ENCODE measurements around the gene TBX18.

Gene TBX18

GRCh38 chr6:84774157-84774984 is 10.0 kb upstream of the TBX18 start (continued):
- TF ChIP-seq ZNF654 (tag by site-specific recombination; IDR thresholded peaks at IDR 0.05; ENCODE audit: low read depth) (no peak), ZNF2 (tag by site-specific recombination; IDR thresholded peaks at IDR 0.05) (peak; percentile 61), ZNF354C (tag by site-specific recombination; IDR thresholded peaks at IDR 0.05; ENCODE audit: borderline replicate concordance, low read depth) (no peak), SP3 (tag by site-specific recombination; IDR thresholded peaks at IDR 0.05) (0 out of 2 replicates have a peak, but pooled peaks have one; percentile 7), YY2 (tag by site-specific recombination; IDR thresholded peaks at IDR 0.05) (no peak), KLF10 (tag by site-specific recombination; IDR thresholded peaks at IDR 0.05) (no peak), ZFP3 (tag by site-specific recombination; IDR thresholded peaks at IDR 0.05; ENCODE audit: low read depth) (no peak), ZNF23 (tag by site-specific recombination; IDR thresholded peaks at IDR 0.05; ENCODE audit: borderline replicate concordance) (no peak), ZNF157 (tag by site-specific recombination; IDR thresholded peaks at IDR 0.05) (no peak), AEBP2 (tag by site-specific recombination; IDR thresholded peaks at IDR 0.05; ENCODE audit: borderline replicate concordance) (no peak), INSM2 (tag by site-specific recombination; IDR thresholded peaks at IDR 0.05) (no peak), ZNF645 (tag by site-specific recombination; IDR thresholded peaks at IDR 0.05) (no peak), ZNF785 (tag by site-specific recombination; IDR thresholded peaks at IDR 0.05) (no peak), ZNF585B (tag by site-specific recombination; IDR thresholded peaks at IDR 0.05) (no peak), ZNF580 (tag by site-specific recombination; IDR thresholded peaks at IDR 0.05) (no peak), ZNF623 (tag by site-specific recombination; IDR thresholded peaks at IDR 0.05) (no peak), GLIS1 (tag by site-specific recombination; IDR thresholded peaks at IDR 0.05) (peak; percentile 25; the same call in 1 of the 2 replicates), BCL11A (tag by site-specific recombination; IDR thresholded peaks at IDR 0.05; ENCODE audit: low read depth) (0 out of 2 replicates have a peak, but pooled peaks have one; percentile 20), ZNF558 (tag by site-specific recombination; IDR thresholded peaks at IDR 0.05) (no peak), ZNF692 (tag by site-specific recombination; IDR thresholded peaks at IDR 0.05) (no peak; the same call in 1 of the 2 replicates), MZF1 (tag by site-specific recombination; IDR thresholded peaks at IDR 0.05; ENCODE audit: borderline replicate concordance) (peak; percentile 86), ZNF140 (tag by site-specific recombination; IDR thresholded peaks at IDR 0.05) (no peak), BCL6B (tag by site-specific recombination; IDR thresholded peaks at IDR 0.05) (no peak), ZNF555 (tag by site-specific recombination; conservative IDR thresholded peaks at IDR 0.05) (no peak), ZBTB10 (tag by site-specific recombination; IDR thresholded peaks at IDR 0.05) (peak; percentile 85), HOXC10 (CRISPR knock-in tag; IDR thresholded peaks at IDR 0.05) (peak; percentile 68; the same call in 1 of the 2 replicates), ZNF24 (tag by site-specific recombination; IDR thresholded peaks at IDR 0.05) (no peak), ZNF292 (tag by site-specific recombination; IDR thresholded peaks at IDR 0.05; ENCODE audit: borderline replicate concordance, low read depth) (no peak), SP2 (tag by site-specific recombination; IDR thresholded peaks at IDR 0.05) (no peak)
